Posterior cingulate gyrus (tissue), 11 donors: ENCODE measurements around the gene GOT1.

ENCODE experiments used
- DNase-seq, 10 donors: peaks; one replicate each; pipeline versions ENCODE4 v3.0.0 to v3.0.0-alpha.2; 2020 to 2021; ENCODE audit warnings: mixed read lengths in 3 of 10
- intact Hi-C: fragments of 100-400 bp; cut with DNase I; formaldehyde crosslinking; loops from one replicate; pipeline ENCODE4 v1.15.1; 2023

Gene GOT1

GRCh38 chr10:99403674-99404073 is 26.8 kb downstream of the GOT1 start:
- intact Hi-C loops, result no loop called here
- peak in 2 of 10 donors; percentile 16 to 55 for DNase-seq

- intact Hi-C loops, result no loop called here
- DNase-seq, result no peak
Measured at GRCh38 chr10:99399664-99400063, 30.8 kb downstream of the GOT1 start.

GRCh38 chr10:99396471-99396870 is 34.0 kb downstream of the GOT1 start:
- DNase-seq, result no peak
- intact Hi-C loops, result no loop called here

GRCh38 chr10:99395750-99396445 is 34.5 kb downstream of the GOT1 start:
- intact Hi-C loops, result no loop called here
- peak in 2 of 10 donors; percentile 13 to 27 for DNase-seq

- DNase-seq, result no peak
- intact Hi-C loops, result loop anchor here (5.0 kb wide), 1 partner anchor 317 kb away; no protein-coding TSS in a partner anchor
Measured at GRCh38 chr10:99394761-99395386, 35.5 kb downstream of the GOT1 start.

GRCh38 chr10:99394256-99394655 is 36.2 kb downstream of the GOT1 start:
- intact Hi-C loops, result loop anchor here (5.0 kb wide), 1 partner anchor 318 kb away; no protein-coding TSS in a partner anchor
- DNase-seq, result no peak

- DNase-seq, result no peak
- intact Hi-C loops, result loop anchor here (2.0 to 5.0 kb wide), 2 partner anchors 37 to 319 kb away; partner anchors contain the start of gene GOT1
Measured at GRCh38 chr10:99393683-99394082, 36.7 kb downstream of the GOT1 start.

- intact Hi-C loops, result loop anchor here (2.0 to 5.0 kb wide), 2 partner anchors 38 to 319 kb away; partner anchors contain the start of gene GOT1
Measured at GRCh38 chr10:99393036-99393435, 37.4 kb downstream of the GOT1 start.

GRCh38 chr10:99391346-99391745 is 39.1 kb downstream of the GOT1 start:
- intact Hi-C loops, result loop anchor here (5.0 kb wide), 1 partner anchor 321 kb away; no protein-coding TSS in a partner anchor

More at GRCh38 chr10:99393036-99393435, 37.4 kb downstream of the GOT1 start:
- DNase-seq, result no peak

GRCh38 chr10:99389729-99390480 is 40.5 kb downstream of the GOT1 start:
- intact Hi-C loops, result loop anchor here (5.0 kb wide), 1 partner anchor 322 kb away; no protein-coding TSS in a partner anchor

More at GRCh38 chr10:99391346-99391745, 39.1 kb downstream of the GOT1 start:
- no peak for DNase-seq

GRCh38 chr10:99387541-99387940 is 42.9 kb downstream of the GOT1 start:
- intact Hi-C loops, result no loop called here
- DNase-seq, result no peak

More at GRCh38 chr10:99389729-99390480, 40.5 kb downstream of the GOT1 start:
- no peak for DNase-seq

- no peak for DNase-seq
- intact Hi-C loops, result no loop called here
Measured at GRCh38 chr10:99387071-99387470, 43.4 kb downstream of the GOT1 start.

- intact Hi-C loops, result no loop called here
- DNase-seq, result no peak
Measured at GRCh38 chr10:99382176-99382575, 48.2 kb downstream of the GOT1 start.

- no peak for DNase-seq
- intact Hi-C loops, result no loop called here
Measured at GRCh38 chr10:99375426-99375825, 55.0 kb downstream of the GOT1 start.

GRCh38 chr10:99374972-99375371 is 55.5 kb downstream of the GOT1 start:
- intact Hi-C loops, result no loop called here
- no peak for DNase-seq

GRCh38 chr10:99374526-99374925 is 55.9 kb downstream of the GOT1 start:
- DNase-seq, result no peak
- intact Hi-C loops, result no loop called here

- DNase-seq, result no peak
- intact Hi-C loops, result no loop called here
Measured at GRCh38 chr10:99372546-99373271, 57.7 kb downstream of the GOT1 start.

GRCh38 chr10:99370993-99371392 is 59.4 kb downstream of the GOT1 start:
- no peak for DNase-seq
- intact Hi-C loops, result no loop called here

- DNase-seq, result no peak
- intact Hi-C loops, result no loop called here
Measured at GRCh38 chr10:99369551-99369950, 60.9 kb downstream of the GOT1 start.

- no peak for DNase-seq
- intact Hi-C loops, result no loop called here
Measured at GRCh38 chr10:99369126-99369525, 61.3 kb downstream of the GOT1 start.
